H1 (cell line): ENCODE data around the gene MAP7. TPM values are rescaled to one million over a fixed set of nuclear protein-coding genes. Genes with fewer than 3 reads are reported as not detected.

Experiments
- CTCF ChIA-PET: fragments of 300-600 bp; sonication (Branson Sonifier 250); formaldehyde crosslinking; loops from one replicate; lab custom pipeline; 2021; ENCODE audit not compliant: partially characterized antibody; lab: Charles Lee
- POLR2A ChIA-PET: fragments of 300-600 bp; sonication (Branson Sonifier 250); formaldehyde crosslinking; loops from one replicate; lab custom pipeline; 2021; ENCODE audit warnings: inconsistent platforms; ENCODE audit not compliant: partially characterized antibody; lab: Charles Lee
- DNase-seq, 2 experiments: peaks; one replicate each; pipeline versions ENCODE4 v3.0.0 to v3.0.0-alpha.2; 2010 to 2022; ENCODE audit warnings: low spot score in 2 of 2, low read depth in 1 of 2, mixed read lengths in 1 of 2
- FAIRE-seq: peaks from 2 replicates; lab custom pipeline; 2011; peaks lifted over from hg19 to GRCh38; lab: Jason Lieb, UNC
- H2AFZ ChIP-seq: 2 replicates; pipeline ENCODE4 v1.8.1; 2012; ENCODE audit warnings: low read length, inconsistent platforms
- H2AK5ac ChIP-seq: 2 replicates; pipeline ENCODE4 v1.6.1; 2013; ENCODE audit warnings: low read depth, low read length
- H2BK120ac ChIP-seq: replicated peaks from 2 replicates; pipeline ENCODE3; 2013; ENCODE audit warnings: low read depth, low read length, inconsistent platforms
- H2BK12ac ChIP-seq: 2 replicates; pipeline ENCODE4 v1.6.1; 2013; ENCODE audit warnings: low read depth, low read length
- H2BK15ac ChIP-seq: 2 replicates; pipeline ENCODE4 v1.6.1; 2013; ENCODE audit warnings: low read length
- H2BK20ac ChIP-seq: 2 replicates; pipeline ENCODE4 v1.6.1; 2013; ENCODE audit warnings: low read length
- H2BK5ac ChIP-seq: 2 replicates; pipeline ENCODE4 v1.6.1; 2013; ENCODE audit warnings: low read depth, low read length
- H3K14ac ChIP-seq: 2 replicates; pipeline ENCODE4 v1.6.1; 2013; ENCODE audit warnings: inconsistent platforms; ENCODE audit not compliant: insufficient read length
- H3K18ac ChIP-seq: 2 replicates; pipeline ENCODE4 v1.6.1; 2013; ENCODE audit warnings: low read length; ENCODE audit errors: extremely low read depth
- H3K23ac ChIP-seq: 2 replicates; pipeline ENCODE4 v1.6.1; 2013; ENCODE audit warnings: inconsistent platforms; ENCODE audit not compliant: insufficient read length
- H3K23me2 ChIP-seq: 2 replicates; pipeline ENCODE4 v1.6.1; 2013; ENCODE audit warnings: low read depth, low read length
- H3K27ac ChIP-seq: 2 replicates; pipeline ENCODE4 v1.6.1; 2011; ENCODE audit warnings: low read depth, low read length, inconsistent platforms
- H3K27me3 ChIP-seq, 4 experiments: replicated peaks in 1 of 4; 1 replicate in 1 of 4; 2 replicates in 3 of 4; pipeline versions ENCODE4 v1.6.1 to v1.8.1; 2011 to 2013; ENCODE audit warnings: low read length in 3 of 4, mild to moderate bottlenecking in 3 of 4, inconsistent platforms in 2 of 4, mixed read lengths in 2 of 4, moderate library complexity in 1 of 4; ENCODE audit not compliant: control insufficient read depth in 3 of 4, insufficient read depth in 3 of 4; ENCODE audit errors: extremely low read depth in 1 of 4
- H3K36me3 ChIP-seq, 4 experiments: 2 replicates each; pipeline versions ENCODE4 v1.6.1 to v1.8.1; 2011 to 2013; ENCODE audit warnings: mild to moderate bottlenecking in 4 of 4, low read length in 3 of 4, moderate library complexity in 2 of 4, control low read depth in 1 of 4, inconsistent platforms in 1 of 4; ENCODE audit not compliant: insufficient read depth in 4 of 4, control insufficient read depth in 2 of 4
- H3K4ac ChIP-seq: replicated peaks from 2 replicates; pipeline ENCODE3; 2013; ENCODE audit warnings: low read length, low read depth, mixed read lengths, inconsistent platforms; ENCODE audit not compliant: insufficient read length
- H3K4me1 ChIP-seq, 4 experiments: replicated peaks in 1 of 4; 1 replicate in 1 of 4; 2 replicates in 3 of 4; pipeline versions ENCODE4 v1.6.1 to v1.8.1; 2011 to 2013; ENCODE audit warnings: low read length in 3 of 4, inconsistent platforms in 2 of 4, mixed read lengths in 1 of 4; ENCODE audit not compliant: insufficient read depth in 4 of 4, control insufficient read depth in 3 of 4
- H3K4me2 ChIP-seq, 2 experiments: 2 replicates each; pipeline versions ENCODE4 v1.6.1 to v1.8.1; 2011 to 2013; ENCODE audit warnings: low read depth in 2 of 2, low read length in 2 of 2, control low read depth in 1 of 2, inconsistent platforms in 1 of 2, mild to moderate bottlenecking in 1 of 2; ENCODE audit not compliant: insufficient read depth in 1 of 2
- H3K4me3 ChIP-seq, 4 experiments: fragments of 200-600, 300-600 bp in 1 of 4; sonication (generic), shearing (Covaris generic), sonication (Bioruptor Twin) in 1 of 4; 2 replicates each; pipeline versions ENCODE4 v1.5.1 to v1.8.1; 2011 to 2016; ENCODE audit warnings: low read length in 4 of 4, low read depth in 3 of 4, control low read depth in 2 of 4, inconsistent platforms in 2 of 4, mild to moderate bottlenecking in 2 of 4, mixed read lengths in 1 of 4, moderate library complexity in 1 of 4; ENCODE audit not compliant: insufficient read depth in 2 of 4; ENCODE audit errors: extremely low read depth in 1 of 4
- H3K56ac ChIP-seq: replicated peaks from 2 replicates; pipeline ENCODE3; 2013; ENCODE audit warnings: low read depth, mild to moderate bottlenecking, mixed read lengths, low read length, inconsistent platforms; ENCODE audit not compliant: insufficient read length
- H3K79me1 ChIP-seq: 2 replicates; pipeline ENCODE4 v1.6.1; 2013; ENCODE audit warnings: low read depth, low read length, control low read depth
- H3K79me2 ChIP-seq, 2 experiments: 2 replicates each; pipeline versions ENCODE4 v1.6.1 to v1.8.1; 2012 to 2013; ENCODE audit warnings: low read length in 2 of 2, mild to moderate bottlenecking in 2 of 2, inconsistent platforms in 1 of 2; ENCODE audit not compliant: insufficient read depth in 2 of 2, control insufficient read depth in 1 of 2
- H3K9ac ChIP-seq, 4 experiments: replicated peaks in 1 of 4; 1 replicate in 1 of 4; 2 replicates in 3 of 4; pipeline versions ENCODE4 v1.6.1 to v1.8.1; 2011 to 2013; ENCODE audit warnings: low read depth in 3 of 4, low read length in 3 of 4, control low read depth in 2 of 4, mild to moderate bottlenecking in 2 of 4, moderate library complexity in 2 of 4, inconsistent platforms in 1 of 4; ENCODE audit errors: extremely low read depth in 1 of 4
- H3K9me3 ChIP-seq, 2 experiments: 2 replicates each; pipeline versions ENCODE4 v1.6.1 to v1.8.1; 2012 to 2013; ENCODE audit warnings: mild to moderate bottlenecking in 2 of 2, moderate library complexity in 2 of 2, control low read depth in 1 of 2, inconsistent platforms in 1 of 2, low read depth in 1 of 2, low read length in 1 of 2, mixed read lengths in 1 of 2; ENCODE audit not compliant: insufficient read depth in 2 of 2
- H4K20me1 ChIP-seq, 2 experiments: replicated peaks in 1 of 2; 2 replicates each; pipeline versions ENCODE3 to v1.8.1; 2011 to 2013; ENCODE audit warnings: inconsistent platforms in 2 of 2, low read length in 2 of 2, mild to moderate bottlenecking in 1 of 2; ENCODE audit not compliant: insufficient read depth in 2 of 2, control insufficient read depth in 1 of 2
- H4K5ac ChIP-seq: 2 replicates; pipeline ENCODE4 v1.6.1; 2013; ENCODE audit warnings: low read length, low read depth, mixed read lengths, inconsistent platforms; ENCODE audit not compliant: insufficient read length
- H4K8ac ChIP-seq: 2 replicates; pipeline ENCODE4 v1.8.0; 2013; ENCODE audit warnings: mild to moderate bottlenecking, moderate library complexity, low read length, inconsistent platforms; ENCODE audit not compliant: insufficient read depth; ENCODE audit errors: extremely low read depth
- H4K91ac ChIP-seq: replicated peaks from 2 replicates; pipeline ENCODE3; 2013; ENCODE audit warnings: low read length, mixed read lengths, inconsistent platforms; ENCODE audit not compliant: insufficient read length
- CBX5 ChIP-seq: fragments of 300-800, 300-1000 bp; sonication (generic); IDR thresholded peaks from 2 replicates; pipeline ENCODE4 v1.7.1; 2016; ENCODE audit warnings: antibody characterized with exemption, low read length, low read depth
- JUND ChIP-seq: IDR thresholded peaks from 2 replicates; pipeline ENCODE4 v1.6.1; 2011; ENCODE audit warnings: mild to moderate bottlenecking, improper control_type of control experiment, low read length
- MAFK ChIP-seq: IDR thresholded peaks from 2 replicates; pipeline ENCODE4 v1.6.1; 2012; ENCODE audit warnings: low read depth, mild to moderate bottlenecking, improper control_type of control experiment, low read length
- NRF1 ChIP-seq: IDR thresholded peaks from 2 replicates; pipeline ENCODE4 v1.6.1; 2011; ENCODE audit warnings: mild to moderate bottlenecking, low read depth, low read length, improper control_type of control experiment
- RNF2 ChIP-seq: fragments of 200-900, 300-1000 bp; sonication (generic); IDR thresholded peaks from 2 replicates; pipeline ENCODE4 v1.7.1; 2016; ENCODE audit warnings: borderline replicate concordance, low read depth, mild to moderate bottlenecking, antibody characterized with exemption, low read length; ENCODE audit not compliant: poor library complexity, severe bottlenecking; ENCODE audit errors: missing control alignments
- SRF ChIP-seq: IDR thresholded peaks from 2 replicates; pipeline ENCODE4 v1.6.1; 2011; ENCODE audit warnings: mild to moderate bottlenecking, low read depth, low read length, moderate library complexity
- polyA plus RNA-seq, 7 experiments: library from polyadenylated mRNA; depleted of rRNA in 3 of 7; stranded (reverse) in 5 of 7; unstranded in 2 of 7; fragments of >200 nt in 5 of 7; fragments of 200-250 nt in 2 of 7; gene quantifications; 1 replicate in 5 of 7; 2 replicates in 1 of 7; 4 replicates in 1 of 7; pipeline versions ENCODE4 v1.2.1 to v1.2.3, GENCODE V29; 2011 to 2013; ENCODE audit warnings: missing spikeins in 2 of 7, mixed read lengths in 2 of 7
- total RNA-seq: library from RNA; stranded (reverse); fragmentation: NEBNext Ultra II Directional; extraction: Animal tissue kit (Norgen Biotek cat#: 25700); gene quantifications from 2 replicates; pipeline ENCODE4 v1.2.1, GENCODE V29; 2021

Gene MAP7
- total and polyA plus RNA-seq, 2 of the 8 experiments (the other 6 are each of a cell fraction or from before 2014, with no cell fraction given) = 13.5 to 66.9 TPM

- no peaks in the 10 kb centered on the region for H3K27me3 ChIP-seq
- FAIRE-seq (no peak), DNase-seq (no peak)
- no peak overlapping the region for H2BK12ac ChIP-seq
- H2BK5ac ChIP-seq = no peak overlapping the region
- no peak overlapping the region for H3K56ac ChIP-seq
- H3K79me2 ChIP-seq = peaks cover 0 to 81% of the 10 kb centered on the region in 2 experiments; a peak in 2 of 4 replicates
- no peak overlapping the region for H3K18ac ChIP-seq
- H3K4me1 ChIP-seq = no peaks in the 10 kb centered on the region; a peak in 1 of 7 replicates
- H2BK20ac ChIP-seq = no peak overlapping the region
- H3K36me3 ChIP-seq = no peaks in the 10 kb centered on the region
- no peak overlapping the region for H4K91ac ChIP-seq
- no peak overlapping the region for H3K23ac ChIP-seq
- H3K9me3 ChIP-seq = 0 out of 4 replicates have a peak, but pooled peaks cover 0 to 3% of the 10 kb centered on the region in 2 experiments
- no peak overlapping the region for H4K8ac ChIP-seq
- H3K79me1 ChIP-seq = peaks cover 6% of the 10 kb centered on the region; the same call in 1 of the 2 replicates
- H3K23me2 ChIP-seq = no peaks in the 10 kb centered on the region
- no peak overlapping the region for H3K9ac ChIP-seq
- H3K4ac ChIP-seq = no peak overlapping the region
- no peak overlapping the region for H3K27ac ChIP-seq
- H3K4me3 ChIP-seq = no peak overlapping the region
- no peak for TF ChIP-seq JUND
- TF ChIP-seq MAFK = no peak
- TF ChIP-seq SRF = no peak
- no peak for TF ChIP-seq CBX5
- TF ChIP-seq NRF1 = no peak
- TF ChIP-seq RNF2 = no peak
- no peak overlapping the region for H3K4me2 ChIP-seq
- ChIA-PET CTCF (no interaction called here), POLR2A (no interaction called here)
- H4K20me1 ChIP-seq = peaks cover 1 to 2% of the 10 kb centered on the region in 2 experiments
- no peak overlapping the region for H2AFZ ChIP-seq
- no peak overlapping the region for H2BK120ac ChIP-seq
- H2BK15ac ChIP-seq = no peak overlapping the region
- no peak overlapping the region for H3K14ac ChIP-seq
- no peak overlapping the region for H4K5ac ChIP-seq
- H2AK5ac ChIP-seq = no peak overlapping the region
Observed at GRCh38 chr6:136477548-136477947, 72.7 kb downstream of the MAP7 start.
